HG02623 (cell line): Measurements from ENCODE around the gene COMP.

Experiments used
- ATAC-seq: cut with Tn5 transposase; IDR thresholded peaks from one replicate; pipeline ENCODE4 v1.9.1; 2021; ENCODE audit warnings: moderate library complexity; ENCODE audit not compliant: unreplicated experiment

Gene COMP

DNA sequence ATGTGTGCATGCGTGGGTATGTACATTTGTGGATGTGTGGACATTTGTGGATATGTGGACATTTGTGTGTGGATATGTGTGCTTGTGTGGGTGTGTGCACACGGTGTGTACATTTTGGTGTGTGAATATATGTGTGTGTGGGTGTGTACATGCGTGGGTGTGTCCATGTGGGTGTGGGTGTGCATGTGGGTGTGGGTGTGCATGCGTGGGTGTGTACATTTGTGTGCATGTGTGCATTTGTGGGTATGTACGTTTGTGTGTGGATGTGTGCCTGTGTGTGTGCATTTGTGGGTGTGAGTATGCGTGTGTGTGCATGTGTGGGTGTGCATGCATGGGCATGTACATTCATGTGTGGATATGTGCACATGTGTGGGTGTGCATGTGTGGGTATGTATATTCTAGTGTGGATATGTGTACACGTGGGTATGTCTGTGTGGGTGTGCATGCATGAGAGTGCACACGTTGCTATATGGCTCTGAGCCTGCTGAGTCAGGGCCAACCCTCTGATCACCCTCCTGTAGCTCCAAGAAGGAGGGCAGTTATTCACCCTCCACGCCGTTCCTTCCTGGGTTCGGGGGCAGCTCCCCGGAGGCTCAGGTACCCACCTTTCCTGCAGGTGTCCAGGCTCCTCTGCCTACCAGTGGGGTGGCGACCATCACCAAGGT lies 20.3 kb downstream of the COMP start:
- ATAC-seq, result no peak

- ATAC-seq, result no peak
Measured at GRCh38 chr19:18769989-18770528, 21.0 kb downstream of the COMP start.

- ATAC-seq, result no peak
Measured at GRCh38 chr19:18768997-18769891, 21.9 kb downstream of the COMP start.

GRCh38 chr19:18768046-18768771 lies 22.9 kb downstream of the COMP start:
- ATAC-seq, result no peak

DNA sequence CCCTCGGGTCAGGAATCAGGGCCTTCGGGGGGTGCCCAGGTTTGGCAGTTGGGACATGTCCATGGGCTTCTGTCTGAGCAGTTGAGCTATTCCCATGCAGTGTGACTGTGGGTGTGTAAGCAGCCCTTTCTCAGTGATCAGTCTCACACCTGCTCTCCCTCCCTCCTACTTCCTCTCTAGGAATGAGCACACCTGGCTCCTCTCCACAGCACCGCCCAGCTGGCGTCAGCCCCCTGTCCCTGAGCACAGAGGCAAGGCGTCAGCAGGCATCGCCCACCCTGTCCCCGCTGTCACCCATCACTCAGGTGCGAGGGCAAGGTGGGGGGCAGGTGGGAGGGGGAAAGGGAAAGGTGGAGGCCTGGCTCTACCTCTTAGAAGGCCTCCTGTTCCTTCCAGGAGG lies 25.9 kb downstream of the COMP start:
- ATAC-seq, result no peak

DNA sequence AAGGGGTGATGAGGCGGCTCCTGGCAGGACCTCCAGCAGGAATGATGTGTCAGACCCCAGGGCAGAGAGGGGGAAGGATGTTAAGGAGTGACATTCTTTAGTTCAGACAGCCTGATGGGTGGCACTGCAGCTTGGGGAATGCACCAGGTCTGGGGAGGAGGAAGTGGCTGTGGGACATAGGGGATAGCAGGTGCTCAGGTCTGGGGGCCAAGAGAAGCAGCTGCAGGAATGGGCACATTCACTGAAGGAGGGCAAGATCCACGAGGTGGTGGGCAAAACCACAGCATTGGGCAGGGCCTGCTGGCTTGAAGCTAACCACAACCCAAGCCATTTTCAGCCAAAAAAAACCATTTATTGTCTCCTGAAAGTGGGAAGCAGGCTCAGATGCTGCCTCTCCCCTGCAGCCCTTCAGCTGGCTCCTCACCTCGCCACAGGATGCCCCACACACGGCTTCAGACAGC lies 26.5 kb downstream of the COMP start:
- no peak for ATAC-seq

DNA sequence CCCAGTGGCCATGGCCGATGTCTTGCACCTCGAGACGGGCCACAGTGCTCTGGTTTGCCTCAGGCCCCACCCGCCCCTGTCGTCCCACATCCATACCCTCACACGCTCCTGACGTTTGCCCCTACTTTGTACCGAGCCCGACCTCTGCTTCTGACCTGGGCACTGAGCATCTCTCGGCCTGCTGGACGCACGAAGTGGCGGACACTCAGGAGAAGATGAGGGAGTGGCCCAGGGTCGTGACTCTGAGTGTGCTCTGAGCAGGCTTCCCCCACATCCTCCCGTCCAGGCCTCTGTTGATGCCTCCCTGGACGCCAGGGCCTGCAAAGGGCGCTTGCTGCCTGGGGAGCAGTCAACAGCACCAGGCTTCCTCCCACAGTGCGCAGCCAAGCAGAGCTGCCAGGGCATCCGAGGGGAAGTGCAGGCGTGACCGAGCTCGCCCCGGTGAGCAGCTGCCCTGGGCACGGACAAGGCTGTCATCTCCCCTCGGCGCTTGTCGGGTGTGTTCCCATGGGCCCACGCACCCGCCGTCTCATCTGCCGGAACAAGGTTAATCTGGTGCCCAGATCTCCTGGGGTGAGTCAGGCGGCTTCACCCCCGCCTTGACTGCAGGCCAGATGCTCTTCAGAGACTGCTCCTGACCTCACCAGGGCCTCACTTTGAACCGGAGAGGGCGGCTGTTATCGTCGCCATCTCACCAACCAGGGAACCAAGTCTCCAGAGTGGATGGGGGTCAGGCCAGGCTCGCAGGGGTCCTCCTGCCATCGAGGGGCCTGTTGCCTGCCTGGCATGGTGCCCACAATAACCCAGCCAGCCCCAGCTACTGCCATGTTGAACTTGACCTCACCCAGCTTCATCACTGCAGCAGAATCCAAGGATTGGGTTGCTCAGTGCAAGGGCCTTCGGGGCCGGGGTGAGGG lies 27.2 kb downstream of the COMP start:
- no peak for ATAC-seq

GRCh38 chr19:18762125-18763023 lies 28.7 kb downstream of the COMP start:
- no peak for ATAC-seq

- no peak for ATAC-seq
Measured at GRCh38 chr19:18761531-18762110, 29.5 kb downstream of the COMP start.

DNA sequence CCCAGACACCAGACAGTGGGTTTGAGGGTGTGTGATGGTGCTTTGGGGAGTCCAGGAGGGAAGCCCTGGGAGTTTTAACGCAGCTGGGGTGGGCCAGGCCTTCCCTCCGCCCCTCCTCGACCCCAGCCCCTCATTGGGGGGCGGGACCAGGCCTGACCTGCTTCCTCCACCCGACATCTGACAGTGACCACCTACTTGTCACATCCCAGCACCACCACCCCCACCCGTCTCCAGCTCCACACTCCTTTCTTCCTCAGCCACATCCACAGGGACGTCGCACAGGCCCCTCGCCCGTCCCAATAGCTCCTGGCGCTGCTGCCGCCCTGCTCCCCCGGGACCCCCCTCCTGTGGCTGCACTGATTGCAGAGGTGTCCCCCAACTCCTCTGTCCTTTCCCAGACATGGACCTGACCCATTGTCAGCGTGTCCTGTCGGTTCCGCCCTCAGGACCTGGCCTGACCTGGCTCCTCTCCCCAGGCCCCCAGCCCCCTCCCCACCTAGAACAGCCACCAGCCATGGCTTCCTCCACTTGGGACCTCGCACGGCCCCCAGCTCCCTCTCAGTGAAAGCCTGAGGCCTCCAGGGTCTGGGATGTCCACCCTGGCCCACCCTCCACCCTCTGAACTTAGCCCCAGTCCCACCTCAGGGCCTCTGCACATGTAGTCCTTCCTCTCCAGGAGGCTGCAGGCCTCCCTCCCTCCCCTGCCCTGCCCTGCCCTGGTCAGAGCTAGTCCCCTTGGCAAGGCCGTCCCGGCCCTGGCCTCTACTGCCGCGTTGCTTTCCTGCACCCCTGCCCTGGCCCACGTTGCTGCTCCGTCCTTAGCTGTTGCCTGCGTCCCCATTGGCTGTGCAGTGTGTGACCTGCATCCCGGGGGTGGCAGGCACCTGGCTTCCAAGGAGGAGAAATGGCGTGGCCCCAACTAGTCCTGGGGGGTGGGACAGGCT lies 30.4 kb downstream of the COMP start:
- ATAC-seq, result no peak

GRCh38 chr19:18759995-18760426 lies 31.1 kb downstream of the COMP start:
- ATAC-seq, result no peak

DNA sequence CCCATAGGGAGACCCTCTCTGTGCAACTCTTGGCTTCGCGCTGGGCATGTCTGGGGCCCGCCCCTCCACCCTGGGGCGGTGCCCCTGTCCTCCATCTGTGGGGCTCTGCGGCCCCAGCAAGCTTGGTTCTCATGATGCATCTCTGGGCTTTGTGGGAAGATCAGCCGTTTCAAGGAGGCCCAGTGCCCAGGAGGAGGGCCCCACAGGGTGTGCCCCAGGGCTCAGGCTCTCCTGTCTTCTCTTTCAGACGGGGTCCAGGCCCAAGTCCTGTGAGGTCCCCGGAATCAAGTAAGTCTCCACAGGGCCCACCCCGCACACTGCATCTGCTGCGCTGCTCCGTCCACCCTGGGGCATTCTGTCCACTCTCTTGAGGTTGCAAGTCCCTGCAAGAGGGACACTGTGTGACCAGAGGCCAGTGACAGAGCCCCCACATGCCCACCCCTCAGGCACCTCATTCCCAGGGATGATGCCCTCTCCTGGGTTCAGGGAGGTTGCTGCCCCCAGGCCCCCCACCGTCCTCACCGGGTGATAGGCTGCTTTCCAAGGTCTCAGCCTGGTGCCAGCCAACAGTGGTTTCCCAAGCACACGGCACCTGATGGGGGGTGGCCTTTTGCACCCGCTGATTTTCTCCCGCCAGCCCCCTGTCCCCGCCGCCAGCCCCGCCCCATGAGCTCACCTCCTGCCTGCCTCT lies 31.7 kb downstream of the COMP start:
- ATAC-seq, result no peak

- ATAC-seq, result no peak
Measured at GRCh38 chr19:18756896-18757295, 34.2 kb downstream of the COMP start.

DNA sequence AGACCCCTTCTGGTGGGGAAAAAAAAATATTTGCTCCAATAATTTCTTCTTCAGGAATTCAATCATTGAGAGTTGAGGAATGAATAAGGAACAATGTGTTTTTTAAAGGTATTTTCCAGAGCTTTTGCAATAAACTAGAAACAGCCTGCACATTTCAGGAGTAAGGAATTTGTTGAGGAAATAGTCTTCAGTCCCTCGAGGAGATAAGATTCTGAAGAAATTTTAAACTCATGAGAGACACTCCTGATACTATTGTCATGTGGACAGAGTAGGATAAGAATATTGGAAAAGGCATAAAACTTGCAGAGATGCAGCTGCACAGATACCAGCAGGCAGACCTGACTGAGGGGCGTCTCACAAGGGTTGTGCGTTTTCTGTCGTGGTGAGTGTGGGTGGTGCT lies 36.6 kb downstream of the COMP start:
- ATAC-seq, result no peak

- no peak for ATAC-seq
Measured at GRCh38 chr19:18751571-18751970, 39.5 kb downstream of the COMP start.

DNA sequence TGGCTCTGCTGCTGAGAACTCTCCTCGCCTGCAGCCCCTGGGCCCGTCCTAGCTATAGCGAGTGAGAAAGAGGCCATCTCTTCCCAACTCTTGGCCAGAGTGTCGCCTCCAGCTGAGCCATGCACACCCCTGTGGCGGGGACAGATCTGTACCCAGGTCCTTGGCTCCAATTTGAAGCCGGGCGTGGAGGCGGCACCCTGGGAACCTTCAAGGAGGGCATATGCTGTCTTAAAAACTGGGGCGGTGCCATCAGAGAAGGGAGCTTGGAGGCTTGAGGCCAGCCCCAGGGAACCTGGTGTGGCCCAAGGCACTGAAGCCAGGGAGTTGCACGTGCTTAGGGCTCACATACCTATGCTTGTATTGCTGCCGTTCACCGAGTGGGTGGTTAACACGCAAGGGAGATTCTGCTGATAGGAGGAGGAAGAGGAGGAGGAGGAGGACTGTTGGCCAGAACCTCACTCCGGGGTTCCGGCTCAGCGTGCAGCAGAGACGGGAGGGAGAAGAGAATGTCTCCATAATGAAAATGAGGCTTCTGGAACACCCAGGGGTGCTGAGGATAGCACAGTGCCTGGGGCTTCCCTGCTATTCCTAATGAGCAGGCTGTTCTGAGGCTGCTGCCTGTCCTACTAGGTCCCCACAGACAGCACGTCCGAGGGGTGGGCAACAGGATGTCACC lies 40.7 kb downstream of the COMP start:
- ATAC-seq, result no peak
